ENCODE measurements around the gene REV1.

GRCh38 chr2:99424371-99424770 lies 65.4 kb downstream of the REV1 start:
- no peak for TF ChIP-seq CTCF (IDR thresholded peaks at IDR 0.05)
- no peak for TF ChIP-seq POLR2A (IDR thresholded peaks at IDR 0.05)
